NB4 (cell line): ENCODE results near the gene ZSCAN1.

Experiments
- POLR2A ChIP-seq: IDR thresholded peaks from 2 replicates; pipeline ENCODE4 v1.6.1; 2011; ENCODE audit warnings: mild to moderate bottlenecking; ENCODE audit not compliant: insufficient read length; ENCODE audit errors: extremely low read depth
- TF ChIP-seq, protein P1 (sequence below): IDR thresholded peaks from one replicate; pipeline ENCODE4 v1.5.1; 2012; ENCODE audit warnings: low read depth, low read length

- TF ChIP-seq, protein P1, sequence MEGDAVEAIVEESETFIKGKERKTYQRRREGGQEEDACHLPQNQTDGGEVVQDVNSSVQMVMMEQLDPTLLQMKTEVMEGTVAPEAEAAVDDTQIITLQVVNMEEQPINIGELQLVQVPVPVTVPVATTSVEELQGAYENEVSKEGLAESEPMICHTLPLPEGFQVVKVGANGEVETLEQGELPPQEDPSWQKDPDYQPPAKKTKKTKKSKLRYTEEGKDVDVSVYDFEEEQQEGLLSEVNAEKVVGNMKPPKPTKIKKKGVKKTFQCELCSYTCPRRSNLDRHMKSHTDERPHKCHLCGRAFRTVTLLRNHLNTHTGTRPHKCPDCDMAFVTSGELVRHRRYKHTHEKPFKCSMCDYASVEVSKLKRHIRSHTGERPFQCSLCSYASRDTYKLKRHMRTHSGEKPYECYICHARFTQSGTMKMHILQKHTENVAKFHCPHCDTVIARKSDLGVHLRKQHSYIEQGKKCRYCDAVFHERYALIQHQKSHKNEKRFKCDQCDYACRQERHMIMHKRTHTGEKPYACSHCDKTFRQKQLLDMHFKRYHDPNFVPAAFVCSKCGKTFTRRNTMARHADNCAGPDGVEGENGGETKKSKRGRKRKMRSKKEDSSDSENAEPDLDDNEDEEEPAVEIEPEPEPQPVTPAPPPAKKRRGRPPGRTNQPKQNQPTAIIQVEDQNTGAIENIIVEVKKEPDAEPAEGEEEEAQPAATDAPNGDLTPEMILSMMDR, result no peak
- TF ChIP-seq POLR2A, result no peak
Observed at GRCh38 chr19:58093071-58093470, 59.2 kb downstream of the ZSCAN1 start.
